Measurements from ENCODE around the gene ALK.

Gene ALK

GRCh38 chr2:29165362-29166241 is 755.8 kb downstream of the ALK start:
- no peak for DNase-seq

- no peak for DNase-seq
Observed at GRCh38 chr2:29164091-29164846, 757.1 kb downstream of the ALK start.

GRCh38 chr2:29162204-29162928 is 759.0 kb downstream of the ALK start:
- no peak for DNase-seq

GRCh38 chr2:29160184-29160583 is 761.2 kb downstream of the ALK start:
- no peak for DNase-seq

GRCh38 chr2:29159125-29159524 is 762.3 kb downstream of the ALK start:
- DNase-seq, result no peak

- DNase-seq, result no peak
Observed at GRCh38 chr2:29157131-29157530, 764.3 kb downstream of the ALK start.

GRCh38 chr2:29155578-29155977 is 765.8 kb downstream of the ALK start:
- no peak for DNase-seq

GRCh38 chr2:29154610-29155009 is 766.8 kb downstream of the ALK start:
- DNase-seq, result no peak

- no peak for DNase-seq
Observed at GRCh38 chr2:29147963-29148362, 773.4 kb downstream of the ALK start.

GRCh38 chr2:29146197-29146596 is 775.2 kb downstream of the ALK start:
- no peak for DNase-seq

- DNase-seq, result no peak
Observed at GRCh38 chr2:29143657-29144056, 777.7 kb downstream of the ALK start.
